PC-3 (cell line): Measurements from ENCODE around the gene TAF3.

Source experiments
- CTCF ChIP-seq: fragments of 300-600 bp; sonication (generic); conservative IDR thresholded peaks from 2 replicates; pipeline ENCODE4 v1.5.1; 2017; ENCODE audit warnings: antibody characterized with exemption, low read depth, mild to moderate bottlenecking, low read length
- EZH2 ChIP-seq: fragments of 300-600 bp; sonication (generic); IDR thresholded peaks from one replicate; pipeline ENCODE4 v1.6.1; 2017; ENCODE audit warnings: antibody characterized with exemption, mild to moderate bottlenecking, low read length; ENCODE audit not compliant: unreplicated experiment

- TF ChIP-seq CTCF, result no peak
- TF ChIP-seq EZH2, result no peak
Measured at GRCh38 chr10:8013006-8013405, 194.7 kb downstream of the TAF3 start.
